Dedifferentiated amniotic fluid mesenchymal stem cell (primary cell): Measurements from ENCODE around the gene ATG7.

Experiments used
- DNase-seq: peaks from one replicate; pipeline ENCODE4 v3.0.0-alpha.2; 2016; ENCODE audit errors: extremely low spot score

The ATG7 gene

DNA sequence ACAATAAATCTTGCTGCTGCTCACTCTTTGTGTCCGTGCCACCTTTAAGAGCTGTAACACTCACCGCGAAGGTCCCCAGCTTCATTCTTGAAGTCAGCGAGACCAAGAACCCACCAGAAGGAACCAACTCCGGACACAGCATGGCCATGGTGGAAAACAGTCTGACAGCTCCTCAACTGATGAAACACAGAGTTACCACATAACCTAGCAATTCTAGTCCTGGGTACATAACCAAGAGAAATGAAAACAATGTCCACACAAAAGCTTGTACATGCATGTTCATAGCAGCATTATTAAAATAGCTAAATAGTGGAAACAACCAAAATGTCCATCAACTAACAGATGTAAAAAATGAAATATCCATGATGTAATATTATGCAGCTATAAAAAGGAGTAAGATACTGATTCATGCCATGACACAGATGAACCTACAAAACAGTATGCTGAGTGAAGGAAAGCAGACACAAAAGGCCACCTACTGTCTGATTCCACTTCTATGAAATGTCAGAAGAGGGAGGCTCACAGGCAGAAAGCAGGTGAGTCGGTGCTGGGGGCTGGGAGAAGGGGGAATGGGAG lies 334.8 kb downstream of the ATG7 start:
- DNase-seq, result no peak
